A673 (cell line): Measurements from ENCODE around the gene DLL1. TPM values are rescaled to one million over a fixed set of nuclear protein-coding genes. Genes with fewer than 3 reads are reported as not detected.

Experiments used
- BruUV-seq: library from RNA; stranded (reverse); fragments of 400-500 nt; replicated peaks from 2 replicates; lab custom pipeline; 2021; lab: Mats Ljungman, UMichigan
- CTCF ChIA-PET: fragments of 300-600 bp; sonication (Branson Sonifier 250); formaldehyde crosslinking; loops from one replicate; lab custom pipeline; 2022; ENCODE audit warnings: antibody characterized with exemption; lab: Charles Lee
- POLR2A ChIA-PET: fragments of 300-600 bp; sonication (Branson Sonifier 250); formaldehyde crosslinking; loops from one replicate; lab custom pipeline; 2022; ENCODE audit warnings: antibody characterized with exemption; ENCODE audit not compliant: low non-redundant PET; lab: Charles Lee
- DNase-seq: peaks from one replicate; pipeline ENCODE4 v3.0.0-alpha.2; 2015; ENCODE audit warnings: low spot score
- H3K27ac ChIP-seq: fragments of 200-600 bp; sonication (generic); 2 replicates; pipeline ENCODE4 v1.5.1; 2016; ENCODE audit warnings: mixed run types, low read depth, mild to moderate bottlenecking, mixed read lengths, antibody characterized with exemption, low read length; ENCODE audit not compliant: poor library complexity, severe bottlenecking
- H3K27me3 ChIP-seq: fragments of 200-600 bp; sonication (generic); replicated peaks from 2 replicates; pipeline ENCODE4 v1.6.1; 2017; ENCODE audit warnings: mixed run types, low read depth, mild to moderate bottlenecking, mixed read lengths, antibody characterized with exemption, low read length; ENCODE audit not compliant: insufficient read depth, poor library complexity
- H3K36me3 ChIP-seq: fragments of 200-600 bp; sonication (generic); 2 replicates; pipeline ENCODE4 v1.6.1; 2016; ENCODE audit warnings: mixed run types, mild to moderate bottlenecking, mixed read lengths, antibody characterized with exemption, low read length; ENCODE audit not compliant: insufficient read depth, poor library complexity, severe bottlenecking
- H3K4me1 ChIP-seq: fragments of 200-600 bp; sonication (generic); 2 replicates; pipeline ENCODE4 v1.6.1; 2017; ENCODE audit warnings: mixed run types, mild to moderate bottlenecking, mixed read lengths, antibody characterized with exemption, low read length; ENCODE audit not compliant: insufficient read depth, poor library complexity, severe bottlenecking
- H3K4me3 ChIP-seq: fragments of 200-600 bp; sonication (generic); 2 replicates; pipeline ENCODE4 v1.5.1; 2016; ENCODE audit warnings: low read depth, mixed run types, mild to moderate bottlenecking, mixed read lengths, low read length; ENCODE audit not compliant: poor library complexity, severe bottlenecking
- H3K9me3 ChIP-seq: fragments of 200-600 bp; sonication (generic); 2 replicates; pipeline ENCODE4 v1.6.1; 2016; ENCODE audit warnings: mixed run types, low read depth, mild to moderate bottlenecking, mixed read lengths, antibody characterized with exemption, low read length; ENCODE audit not compliant: poor library complexity, severe bottlenecking
- CTCF ChIP-seq: fragments of 300-800, 200-600 bp; sonication (generic); conservative IDR thresholded peaks from 2 replicates; pipeline ENCODE4 v1.5.1; 2017; ENCODE audit warnings: low read depth, mild to moderate bottlenecking, antibody characterized with exemption, low read length, moderate library complexity, mixed read lengths
- EZH2 ChIP-seq: fragments of 200-600 bp; sonication (generic); IDR thresholded peaks from 2 replicates; pipeline ENCODE4 v1.6.1; 2017; ENCODE audit warnings: borderline replicate concordance, low read depth, mild to moderate bottlenecking, mixed read lengths, antibody characterized with exemption, low read length; ENCODE audit not compliant: poor library complexity, severe bottlenecking
- intact Hi-C: fragments of 100-400 bp; cut with micrococcal nuclease; formaldehyde crosslinking; loops from one replicate; pipeline ENCODE4 v1.10.0; 2022; ENCODE audit not compliant: unreplicated experiment
- total RNA-seq: library from RNA; stranded (reverse); gene quantifications from 2 replicates; pipeline ENCODE4 v1.2.3, GENCODE V29; 2021

The DLL1 gene
- total RNA-seq, 1 experiment from 2014 or later = 1.2 TPM

GRCh38 chr6:170289180-170289931 lies 1.5 kb downstream of the DLL1 start:
- no TSS peak for BruUV-seq
- no peak for DNase-seq
- intact Hi-C loops = no loop called here
- Histone ChIP-seq H3K9me3 (no peaks in the 10 kb centered on the region), H3K36me3 (no peaks in the 10 kb centered on the region), H3K4me3 (peak overlapping the region; percentile 76), H3K4me1 (peaks cover 32% of the 10 kb centered on the region), H3K27ac (no peak overlapping the region), H3K27me3 (peaks cover 58% of the 10 kb centered on the region)
- TF ChIP-seq EZH2 (peak; percentile 17), CTCF (no peak)
- ChIA-PET CTCF (no interaction called here), POLR2A (no interaction called here)

- Histone ChIP-seq H3K27me3 (peaks cover 53% of the 10 kb centered on the region), H3K36me3 (no peaks in the 10 kb centered on the region), H3K9me3 (no peaks in the 10 kb centered on the region), H3K4me1 (peaks cover 32% of the 10 kb centered on the region), H3K4me3 (no peak overlapping the region), H3K27ac (no peak overlapping the region)
- TF ChIP-seq CTCF (no peak), EZH2 (no peak)
- no peak for DNase-seq
- BruUV-seq = no TSS peak
- ChIA-PET POLR2A (no interaction called here), CTCF (no interaction called here)
- intact Hi-C loops = no loop called here
Observed at GRCh38 chr6:170288852-170289179, 2.1 kb downstream of the DLL1 start.

- Histone ChIP-seq H3K27ac (no peak overlapping the region), H3K9me3 (no peaks in the 10 kb centered on the region), H3K4me1 (peaks cover 26% of the 10 kb centered on the region), H3K27me3 (peaks cover 46% of the 10 kb centered on the region), H3K4me3 (no peak overlapping the region), H3K36me3 (no peaks in the 10 kb centered on the region)
- ChIA-PET CTCF (interaction anchor here (0.6 kb wide), 1 partner anchor 867 kb away, joined by 4 read pairs; no protein-coding TSS in a partner anchor), POLR2A (no interaction called here)
- TF ChIP-seq EZH2 (no peak), CTCF (no peak)
- intact Hi-C loops = no loop called here
- BruUV-seq = no TSS peak
- DNase-seq = no peak
Observed at GRCh38 chr6:170288091-170288631, 2.7 kb downstream of the DLL1 start.
